GM12872 (cell line): ENCODE results near the gene POLR2L.

Source experiments
- TF ChIP-seq, protein P1 (sequence below): IDR thresholded peaks from 3 replicates; pipeline ENCODE4 v1.5.1; 2011; ENCODE audit warnings: low read depth, mild to moderate bottlenecking, low read length, moderate library complexity; ENCODE audit not compliant: insufficient read depth

The POLR2L gene

DNA sequence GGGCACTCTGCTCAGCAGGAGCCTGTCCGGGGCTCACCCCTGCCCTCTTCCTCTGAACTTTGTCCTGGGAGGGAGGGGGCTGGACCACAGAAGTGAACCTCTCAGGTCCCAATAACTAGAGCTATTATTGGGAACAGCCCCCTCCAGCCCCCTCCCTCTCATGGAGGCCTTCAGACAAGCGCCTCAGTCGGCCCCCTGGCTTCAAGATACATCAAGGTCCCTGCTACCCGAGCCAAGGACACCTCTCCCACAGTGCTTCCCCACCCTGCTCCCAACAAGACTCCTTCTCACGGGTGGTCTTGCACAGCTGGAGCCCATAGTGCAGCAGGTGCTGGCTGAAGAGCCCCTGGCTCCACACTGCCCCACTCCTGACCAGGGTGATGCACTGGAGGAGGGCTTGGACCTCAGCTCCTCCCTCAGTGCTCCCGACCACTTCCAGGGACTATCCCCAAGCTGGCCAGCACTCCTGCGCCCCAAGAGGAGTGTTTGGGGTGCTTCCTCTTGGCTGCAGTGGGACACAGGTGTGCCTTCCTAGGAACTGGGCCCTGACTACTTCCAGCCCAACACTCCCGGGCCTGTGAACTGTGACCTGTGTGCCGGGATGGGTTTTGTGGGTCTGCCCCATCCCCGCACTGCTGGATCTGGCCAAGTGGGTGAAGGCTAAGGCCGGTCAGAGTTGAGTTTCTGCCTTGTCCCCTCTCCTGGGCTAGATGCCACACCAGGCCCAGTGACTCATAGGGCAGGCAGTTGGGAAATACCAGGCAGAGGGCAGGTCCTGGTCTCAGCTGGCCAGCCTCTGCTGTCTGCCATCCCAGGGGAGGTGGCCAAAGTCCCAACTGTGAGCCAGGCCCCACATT lies 21.4 kb downstream of the POLR2L start:
- TF ChIP-seq, protein P1, sequence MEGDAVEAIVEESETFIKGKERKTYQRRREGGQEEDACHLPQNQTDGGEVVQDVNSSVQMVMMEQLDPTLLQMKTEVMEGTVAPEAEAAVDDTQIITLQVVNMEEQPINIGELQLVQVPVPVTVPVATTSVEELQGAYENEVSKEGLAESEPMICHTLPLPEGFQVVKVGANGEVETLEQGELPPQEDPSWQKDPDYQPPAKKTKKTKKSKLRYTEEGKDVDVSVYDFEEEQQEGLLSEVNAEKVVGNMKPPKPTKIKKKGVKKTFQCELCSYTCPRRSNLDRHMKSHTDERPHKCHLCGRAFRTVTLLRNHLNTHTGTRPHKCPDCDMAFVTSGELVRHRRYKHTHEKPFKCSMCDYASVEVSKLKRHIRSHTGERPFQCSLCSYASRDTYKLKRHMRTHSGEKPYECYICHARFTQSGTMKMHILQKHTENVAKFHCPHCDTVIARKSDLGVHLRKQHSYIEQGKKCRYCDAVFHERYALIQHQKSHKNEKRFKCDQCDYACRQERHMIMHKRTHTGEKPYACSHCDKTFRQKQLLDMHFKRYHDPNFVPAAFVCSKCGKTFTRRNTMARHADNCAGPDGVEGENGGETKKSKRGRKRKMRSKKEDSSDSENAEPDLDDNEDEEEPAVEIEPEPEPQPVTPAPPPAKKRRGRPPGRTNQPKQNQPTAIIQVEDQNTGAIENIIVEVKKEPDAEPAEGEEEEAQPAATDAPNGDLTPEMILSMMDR = no peak

DNA sequence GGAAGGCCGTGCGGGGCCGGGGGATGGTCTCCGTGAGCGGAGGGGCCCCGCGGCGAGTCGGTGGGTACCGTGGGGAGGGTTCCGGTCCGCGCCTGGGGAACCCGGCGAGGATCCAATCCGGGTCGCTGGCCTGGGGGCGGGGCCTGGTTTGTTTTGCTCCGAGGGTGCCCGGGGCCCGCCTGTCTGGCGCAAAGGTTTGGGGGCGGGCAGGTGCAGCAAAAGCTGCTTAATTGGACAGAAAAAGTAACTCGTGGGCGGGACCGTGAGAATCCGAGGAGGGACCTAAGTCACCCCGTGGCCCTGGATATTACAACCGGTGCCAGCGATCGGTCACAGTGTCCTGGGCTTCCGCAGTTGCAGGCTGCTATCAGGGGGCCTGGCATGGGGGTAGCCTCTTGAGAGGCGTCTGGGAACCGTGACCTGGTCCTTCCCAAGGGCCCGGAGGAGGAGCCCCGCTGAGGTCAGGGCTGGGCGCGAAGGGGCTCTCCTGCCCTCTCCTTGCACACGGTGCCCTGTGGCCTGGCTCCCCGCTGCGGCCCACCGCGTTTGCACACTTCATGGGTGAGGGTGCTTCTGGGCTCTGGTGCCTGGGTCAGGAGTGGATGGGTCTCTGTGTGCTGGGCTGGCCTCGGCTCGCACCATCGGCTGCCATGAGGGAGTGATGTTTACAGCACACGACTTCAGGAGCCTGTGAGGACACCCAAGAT lies 22.2 kb downstream of the POLR2L start:
- TF ChIP-seq, protein P1 = no peak

DNA sequence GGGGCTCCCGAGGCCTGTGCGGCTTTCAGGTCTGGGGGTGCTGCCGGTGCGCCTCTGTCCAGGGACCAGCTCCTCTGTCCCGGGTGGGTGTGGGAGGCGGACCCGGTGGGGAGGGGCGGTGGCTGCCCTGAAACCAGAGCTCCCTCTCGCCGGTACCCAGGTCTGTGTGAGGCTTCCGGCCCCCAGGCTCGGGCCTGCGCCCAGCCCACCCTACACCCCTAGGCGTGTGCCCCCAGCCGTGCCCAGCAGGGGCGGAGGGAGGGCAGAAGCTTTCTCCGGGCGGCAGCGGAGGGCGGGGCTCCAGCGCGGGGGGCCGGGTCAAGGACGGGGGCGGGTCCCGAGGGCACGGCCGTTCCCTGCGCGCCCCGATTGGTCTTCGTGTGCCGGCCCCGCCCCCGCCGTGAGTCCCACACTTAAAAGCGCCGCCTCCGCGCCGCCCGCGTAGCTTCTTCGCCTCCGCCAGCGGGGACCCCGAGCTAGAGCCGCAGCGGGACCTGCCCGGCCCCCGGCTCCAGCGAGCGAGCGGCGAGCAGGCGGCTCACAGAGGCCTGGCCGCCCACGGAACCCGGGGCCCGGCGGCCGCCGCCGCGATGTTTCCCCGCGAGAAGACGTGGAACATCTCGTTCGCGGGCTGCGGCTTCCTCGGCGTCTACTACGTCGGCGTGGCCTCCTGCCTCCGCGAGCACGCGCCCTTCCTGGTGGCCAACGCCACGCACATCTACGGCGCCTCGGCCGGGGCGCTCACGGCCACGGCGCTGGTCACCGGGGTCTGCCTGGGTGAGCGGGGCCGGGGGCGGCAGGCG lies 23.0 kb downstream of the POLR2L start:
- TF ChIP-seq, protein P1 = peak; percentile 26; the same call in 1 of the 3 replicates

DNA sequence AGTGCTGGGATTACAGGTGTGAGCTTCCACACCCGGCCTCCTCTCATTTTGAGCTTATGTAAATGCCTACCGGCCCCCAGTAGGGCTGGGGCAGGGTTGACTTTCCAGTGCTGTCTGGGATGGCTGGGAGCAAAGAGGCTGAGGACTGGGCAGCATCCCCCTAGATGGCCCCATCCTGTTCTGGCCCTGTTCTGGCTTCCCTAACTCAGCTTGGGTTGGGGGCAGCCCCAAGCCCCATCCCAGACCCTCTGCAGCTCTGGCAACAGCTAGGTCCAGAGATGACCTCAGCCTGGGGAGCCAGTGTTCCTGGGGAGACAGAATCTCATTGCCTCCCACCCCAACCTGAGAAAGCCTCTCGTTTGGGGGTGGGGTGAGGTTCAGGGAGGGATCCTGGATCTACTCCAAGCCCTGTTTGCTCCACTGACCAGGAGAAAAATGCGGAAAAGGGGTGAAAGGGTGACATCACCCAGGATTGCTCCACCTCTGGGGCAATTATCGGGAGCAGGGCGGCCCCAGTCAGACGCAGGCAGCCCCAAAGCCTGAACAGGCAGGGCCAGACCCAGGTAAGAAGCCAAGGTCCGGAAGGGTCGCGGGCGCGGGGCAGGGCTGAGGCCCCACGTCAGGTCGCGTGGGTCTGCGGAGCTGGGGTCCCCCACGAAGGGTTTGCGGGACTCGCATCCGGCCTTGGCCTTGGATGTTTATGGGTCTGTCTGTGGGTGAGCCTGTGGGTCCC lies 23.8 kb downstream of the POLR2L start, which contains the start of gene PNPLA2:
Gene PNPLA2 (plus strand): TSS at position 519 of the 733 bp plus-strand sequence. CDS start 805 bp downstream, outside the sequence.
- TF ChIP-seq, protein P1 = no peak

DNA sequence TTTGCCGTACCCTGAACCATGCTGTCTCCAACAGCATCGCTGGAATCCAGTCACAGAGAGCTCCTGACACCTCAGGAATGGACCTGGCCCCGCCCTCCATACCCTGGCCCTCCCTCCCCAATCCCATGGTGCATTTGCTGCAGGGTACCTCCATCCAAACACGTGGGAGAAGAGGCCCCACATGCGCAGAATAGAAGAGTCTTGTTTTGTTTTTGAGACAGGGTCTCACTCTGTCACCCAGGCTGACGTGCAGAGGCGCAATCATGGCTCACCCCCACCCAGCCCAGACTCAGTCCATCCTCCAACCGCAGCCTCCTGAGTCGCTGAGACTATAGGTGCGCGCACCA lies 25.9 kb downstream of the POLR2L start:
- TF ChIP-seq, protein P1 = no peak

DNA sequence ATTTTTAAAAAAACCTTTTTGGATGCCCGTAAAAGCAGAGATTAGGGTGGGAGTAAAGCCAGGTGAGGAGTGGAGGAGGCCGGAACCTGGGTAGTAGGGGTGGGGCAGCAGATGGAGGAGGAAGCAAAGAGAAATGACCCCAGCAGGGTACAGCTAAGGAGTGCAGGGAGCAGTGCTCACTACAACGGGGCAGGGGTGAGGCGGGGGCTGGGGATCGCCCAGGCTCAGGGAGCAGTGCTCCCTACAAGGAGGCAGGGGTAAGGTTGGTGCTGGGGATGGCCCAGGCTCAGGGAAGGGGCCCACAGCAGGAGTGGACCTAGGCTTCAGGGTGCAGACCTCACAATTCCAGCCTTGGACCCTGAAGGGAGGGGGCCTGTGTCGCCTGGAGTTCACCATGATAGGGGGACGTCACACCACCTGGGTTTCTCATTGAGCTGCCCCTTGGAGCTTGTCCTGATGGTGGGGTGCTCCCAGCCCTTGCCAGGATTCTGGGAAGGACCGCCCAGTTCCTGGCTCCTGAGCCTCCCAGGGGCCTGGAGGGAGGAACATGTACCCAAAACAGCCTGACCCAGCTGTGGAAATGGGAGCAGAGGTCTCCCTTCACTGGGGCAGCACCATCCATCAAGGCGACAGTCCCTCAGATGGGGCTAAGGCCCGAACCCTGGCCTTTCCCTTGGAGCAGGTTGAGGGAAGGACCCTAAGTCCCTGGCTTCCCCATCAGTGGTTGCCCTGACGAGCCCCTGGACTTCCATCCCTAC lies 26.5 kb downstream of the POLR2L start:
- TF ChIP-seq, protein P1 = no peak
